ENCODE data around the gene ADAMTS12.

DNA sequence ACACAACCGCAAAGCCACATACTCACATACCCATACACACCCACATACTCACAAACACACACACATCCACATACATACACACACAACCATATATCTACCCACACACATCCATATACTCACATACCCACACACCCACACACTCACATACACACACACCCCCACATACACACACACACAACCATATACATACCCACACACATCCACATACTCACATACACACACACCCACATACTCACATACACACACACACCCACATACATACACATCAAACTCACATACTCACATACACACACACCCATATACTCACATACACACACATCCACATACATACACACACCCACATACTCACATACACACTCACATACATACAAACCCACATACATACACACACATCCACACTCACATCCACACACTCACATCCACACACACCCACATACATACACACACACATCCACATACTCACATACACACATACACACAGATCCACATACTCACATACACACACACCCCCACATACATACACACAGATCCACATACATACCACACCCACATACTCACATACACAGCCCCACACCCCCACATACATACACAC lies 220.0 kb downstream of the ADAMTS12 start:
- TF ChIP-seq, protein P1, sequence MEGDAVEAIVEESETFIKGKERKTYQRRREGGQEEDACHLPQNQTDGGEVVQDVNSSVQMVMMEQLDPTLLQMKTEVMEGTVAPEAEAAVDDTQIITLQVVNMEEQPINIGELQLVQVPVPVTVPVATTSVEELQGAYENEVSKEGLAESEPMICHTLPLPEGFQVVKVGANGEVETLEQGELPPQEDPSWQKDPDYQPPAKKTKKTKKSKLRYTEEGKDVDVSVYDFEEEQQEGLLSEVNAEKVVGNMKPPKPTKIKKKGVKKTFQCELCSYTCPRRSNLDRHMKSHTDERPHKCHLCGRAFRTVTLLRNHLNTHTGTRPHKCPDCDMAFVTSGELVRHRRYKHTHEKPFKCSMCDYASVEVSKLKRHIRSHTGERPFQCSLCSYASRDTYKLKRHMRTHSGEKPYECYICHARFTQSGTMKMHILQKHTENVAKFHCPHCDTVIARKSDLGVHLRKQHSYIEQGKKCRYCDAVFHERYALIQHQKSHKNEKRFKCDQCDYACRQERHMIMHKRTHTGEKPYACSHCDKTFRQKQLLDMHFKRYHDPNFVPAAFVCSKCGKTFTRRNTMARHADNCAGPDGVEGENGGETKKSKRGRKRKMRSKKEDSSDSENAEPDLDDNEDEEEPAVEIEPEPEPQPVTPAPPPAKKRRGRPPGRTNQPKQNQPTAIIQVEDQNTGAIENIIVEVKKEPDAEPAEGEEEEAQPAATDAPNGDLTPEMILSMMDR (optimal IDR thresholded peaks at IDR 0.05 in 1 of 3, IDR thresholded peaks at IDR 0.05 in 1 of 3, conservative IDR thresholded peaks at IDR 0.05 in 1 of 3; ENCODE audit: extremely low read depth in 1 of 3, insufficient read depth in 2 of 3, low read length in 3 of 3) = no peak
- TF ChIP-seq EZH2 (IDR thresholded peaks at IDR 0.05; ENCODE audit: low read length) = no peak
